ENCODE measurements around the gene KCNJ11.
"Not testable (repeated sequence)": the region's sequence is repeated elsewhere in the genome, so short reads cannot be mapped to it uniquely, and the experiment has no call there.

The KCNJ11 gene

GRCh38 chr11:17388609-17389210 is at the start of gene KCNJ11:
Gene KCNJ11 (minus strand): TSS chr11:17388659. CDS start chr11:17388091, 568 bp downstream.
- DNase-seq (ENCODE audit: low read depth, low spot score): no peak

- no peak for DNase-seq (ENCODE audit: low read depth, low spot score)
These were observed 48.9 kb upstream of the KCNJ11 start for GRCh38 chr11:17437366-17437765.

DNA sequence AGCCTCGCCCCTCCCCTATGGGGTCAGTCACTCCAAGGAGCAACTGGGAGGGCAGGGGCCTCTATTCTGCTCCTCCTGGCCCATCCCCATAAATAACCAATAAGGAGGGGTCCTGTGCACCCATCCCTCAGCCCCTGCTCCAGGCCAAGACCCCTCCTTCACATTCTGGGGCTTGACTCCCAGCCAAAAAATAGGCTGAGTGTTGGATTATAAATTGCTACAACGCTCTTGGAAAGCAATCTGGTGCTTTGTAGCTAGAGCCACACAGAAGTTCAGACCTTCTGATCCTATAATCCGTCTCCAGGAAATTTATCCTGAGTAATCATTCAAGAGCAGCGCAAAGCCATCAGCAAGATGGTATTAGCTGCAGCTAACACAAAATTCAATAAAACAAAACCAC is 45.6 kb upstream of the KCNJ11 start:
- DNase-seq (ENCODE audit: low read depth, low spot score): no peak

GRCh38 chr11:17432002-17432401 is 43.5 kb upstream of the KCNJ11 start:
- no peak for DNase-seq (ENCODE audit: low read depth, low spot score)

- no peak for DNase-seq (ENCODE audit: low read depth, low spot score)
These were observed 42.7 kb upstream of the KCNJ11 start for GRCh38 chr11:17431139-17431538.

DNA sequence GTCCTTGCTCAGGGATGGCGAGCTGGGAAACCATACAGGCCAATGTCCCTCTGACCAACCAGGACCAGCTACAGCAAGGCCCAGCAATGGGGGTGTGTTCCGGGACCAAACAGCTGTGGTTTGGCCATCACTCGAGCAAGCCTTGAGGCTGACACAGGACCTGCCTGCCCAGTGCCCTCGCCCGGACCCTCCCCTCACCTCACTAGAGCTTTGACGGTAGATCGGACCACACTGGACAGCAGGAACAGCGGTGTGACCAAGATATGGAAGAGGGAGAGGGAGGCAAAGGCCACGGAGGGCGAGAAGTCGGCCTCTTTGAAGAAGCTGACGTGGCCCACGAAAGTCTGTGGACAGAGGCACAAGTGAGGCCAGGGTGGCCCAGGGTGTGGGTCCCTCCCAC is 42.2 kb upstream of the KCNJ11 start:
- DNase-seq (ENCODE audit: low read depth, low spot score): no peak

GRCh38 chr11:17428925-17429324 is 40.5 kb upstream of the KCNJ11 start:
- DNase-seq (ENCODE audit: low read depth, low spot score): no peak

- no peak for DNase-seq (ENCODE audit: low read depth, low spot score)
These were observed 39.8 kb upstream of the KCNJ11 start for GRCh38 chr11:17428261-17428660.

DNA sequence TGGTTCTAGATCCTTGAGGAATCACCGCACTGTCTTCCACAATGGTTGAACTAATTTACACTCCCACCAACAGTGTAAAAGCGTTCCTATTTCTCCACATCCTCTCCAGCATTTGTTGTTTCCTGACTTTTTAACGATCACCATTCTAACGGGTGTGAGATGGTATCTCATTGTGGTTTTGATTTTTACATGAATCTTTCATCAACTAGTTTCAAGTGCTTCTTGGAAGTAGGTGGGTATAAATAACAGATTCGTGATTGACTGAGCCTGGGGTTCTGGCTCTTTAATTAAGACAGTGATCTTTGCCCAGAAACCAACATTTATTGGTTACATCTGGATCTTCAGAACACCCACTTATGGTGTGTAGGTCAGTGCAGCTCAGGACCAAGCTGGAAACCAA is 37.8 kb upstream of the KCNJ11 start:
- DNase-seq (ENCODE audit: low read depth, low spot score): not testable (repeated sequence)

- no peak for DNase-seq (ENCODE audit: low read depth, low spot score)
These were observed 35.3 kb upstream of the KCNJ11 start for GRCh38 chr11:17423533-17424310.

GRCh38 chr11:17421781-17422180 is 33.3 kb upstream of the KCNJ11 start:
- no peak for DNase-seq (ENCODE audit: low read depth, low spot score)

DNA sequence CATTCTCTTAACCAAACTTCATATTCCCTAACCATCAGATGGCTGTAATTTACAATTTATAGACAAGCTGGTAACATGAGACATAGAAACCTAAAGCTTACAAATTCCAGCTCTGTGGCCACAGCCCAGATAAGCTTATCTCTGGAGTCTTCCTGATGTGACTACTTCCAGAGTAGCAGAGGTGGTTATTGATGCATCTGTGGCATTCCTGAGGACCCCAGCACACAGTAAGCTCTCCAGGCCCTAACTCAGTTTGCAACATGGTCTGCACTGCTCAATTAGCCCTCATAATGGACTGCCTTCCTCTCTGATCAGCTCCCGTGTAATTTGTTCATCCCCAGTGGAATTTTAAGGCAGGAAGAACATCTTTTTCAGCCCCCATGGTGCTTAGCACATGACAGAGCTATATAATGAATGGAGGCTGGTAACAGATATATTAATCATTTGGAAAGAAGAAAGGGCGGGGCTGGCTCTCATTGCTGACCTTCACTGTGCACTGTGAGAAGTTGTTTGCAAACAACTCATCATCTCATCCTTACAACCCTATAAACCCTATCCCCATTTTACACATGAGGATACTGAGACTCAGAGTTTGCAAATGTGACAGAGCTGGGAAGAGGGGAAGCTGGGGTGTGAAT is 30.1 kb upstream of the KCNJ11 start:
- DNase-seq (ENCODE audit: low read depth, low spot score): peak; percentile 6

GRCh38 chr11:17416492-17416891 is 28.0 kb upstream of the KCNJ11 start:
- DNase-seq (ENCODE audit: low read depth, low spot score): no peak

- no peak for DNase-seq (ENCODE audit: low read depth, low spot score)
These were observed 27.2 kb upstream of the KCNJ11 start for GRCh38 chr11:17415523-17416104.

GRCh38 chr11:17414992-17415391 is 26.5 kb upstream of the KCNJ11 start:
- no peak for DNase-seq (ENCODE audit: low read depth, low spot score)

- DNase-seq (ENCODE audit: low read depth, low spot score): no peak
These were observed 25.9 kb upstream of the KCNJ11 start for GRCh38 chr11:17414317-17414737.

- DNase-seq (ENCODE audit: low read depth, low spot score): no peak
These were observed 25.2 kb upstream of the KCNJ11 start for GRCh38 chr11:17413414-17414316.

- peak; percentile 4 for DNase-seq (ENCODE audit: low read depth, low spot score)
These were observed 24.2 kb upstream of the KCNJ11 start for GRCh38 chr11:17412488-17413180.

- no peak for DNase-seq (ENCODE audit: low read depth, low spot score)
These were observed 23.0 kb upstream of the KCNJ11 start for GRCh38 chr11:17411418-17411817.

DNA sequence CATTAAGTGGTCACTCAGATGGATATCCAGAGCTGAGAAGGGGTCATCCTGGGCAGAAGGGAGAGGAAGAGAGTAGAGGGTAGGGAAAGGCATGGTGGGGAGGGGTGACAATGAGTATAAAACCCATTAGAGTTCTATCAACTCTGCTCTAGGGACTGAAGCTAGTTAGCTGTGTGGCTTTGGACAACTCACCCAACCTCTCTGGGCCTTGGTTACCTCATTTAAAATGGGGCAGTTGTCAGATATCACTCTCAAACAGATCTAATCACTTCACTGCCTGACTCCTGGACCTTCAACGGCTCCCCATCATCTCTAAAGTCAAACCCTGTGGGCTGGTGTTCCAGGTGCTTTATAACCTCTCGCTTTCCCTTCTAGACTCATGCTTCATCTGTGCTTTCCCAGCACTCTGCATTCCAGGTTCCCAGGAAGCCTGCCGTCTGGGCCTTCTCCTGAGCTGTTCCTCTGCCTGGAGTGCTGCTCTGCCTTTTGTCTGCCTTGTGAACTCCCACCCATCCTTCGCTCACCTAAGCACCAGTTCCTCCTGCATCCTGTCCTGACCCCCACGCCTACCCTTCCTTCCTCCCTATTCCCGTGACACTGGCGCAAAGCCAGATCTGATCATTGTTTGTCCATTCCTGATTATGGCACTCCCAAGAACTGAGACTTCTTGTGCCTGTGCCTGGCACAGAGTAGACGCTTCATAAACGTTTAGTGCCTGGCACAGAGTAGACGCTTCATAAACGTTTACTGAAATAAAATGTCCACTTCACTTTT is 22.3 kb upstream of the KCNJ11 start:
- no peak for DNase-seq (ENCODE audit: low read depth, low spot score)

Data from ELF-1 (cell line).